ENCODE results near the gene FAM168A.

DNA sequence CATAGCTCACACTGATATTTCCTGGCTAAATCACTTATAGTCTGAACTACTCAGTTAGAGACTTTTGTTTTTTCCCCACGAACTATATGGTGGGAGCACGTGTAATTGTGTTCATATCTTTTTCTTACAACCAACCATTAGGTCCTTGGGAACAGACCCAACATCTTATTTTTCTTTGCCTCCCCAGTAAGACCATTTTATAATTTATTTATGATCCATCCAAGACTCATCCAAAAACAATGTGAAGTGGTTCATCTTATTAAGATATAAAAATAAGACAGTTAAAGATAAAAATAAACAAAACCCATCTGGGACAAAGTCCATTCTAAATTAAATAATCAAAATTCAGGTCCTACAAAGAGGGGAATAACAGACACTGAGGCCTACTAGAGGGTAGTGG is 90.8 kb downstream of the FAM168A start:
- TF ChIP-seq, protein P1, sequence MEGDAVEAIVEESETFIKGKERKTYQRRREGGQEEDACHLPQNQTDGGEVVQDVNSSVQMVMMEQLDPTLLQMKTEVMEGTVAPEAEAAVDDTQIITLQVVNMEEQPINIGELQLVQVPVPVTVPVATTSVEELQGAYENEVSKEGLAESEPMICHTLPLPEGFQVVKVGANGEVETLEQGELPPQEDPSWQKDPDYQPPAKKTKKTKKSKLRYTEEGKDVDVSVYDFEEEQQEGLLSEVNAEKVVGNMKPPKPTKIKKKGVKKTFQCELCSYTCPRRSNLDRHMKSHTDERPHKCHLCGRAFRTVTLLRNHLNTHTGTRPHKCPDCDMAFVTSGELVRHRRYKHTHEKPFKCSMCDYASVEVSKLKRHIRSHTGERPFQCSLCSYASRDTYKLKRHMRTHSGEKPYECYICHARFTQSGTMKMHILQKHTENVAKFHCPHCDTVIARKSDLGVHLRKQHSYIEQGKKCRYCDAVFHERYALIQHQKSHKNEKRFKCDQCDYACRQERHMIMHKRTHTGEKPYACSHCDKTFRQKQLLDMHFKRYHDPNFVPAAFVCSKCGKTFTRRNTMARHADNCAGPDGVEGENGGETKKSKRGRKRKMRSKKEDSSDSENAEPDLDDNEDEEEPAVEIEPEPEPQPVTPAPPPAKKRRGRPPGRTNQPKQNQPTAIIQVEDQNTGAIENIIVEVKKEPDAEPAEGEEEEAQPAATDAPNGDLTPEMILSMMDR (IDR thresholded peaks at IDR 0.05) = no peak
- no peak for TF ChIP-seq POLR2A (IDR thresholded peaks at IDR 0.05)
